ENCODE measurements around the gene FYN.

FYN gene

GRCh38 chr6:111769365-111770152 is 103.7 kb downstream of the FYN start:
- Histone ChIP-seq H3K36me3 (ENCODE audit: control insufficient read depth in 4 of 4, insufficient read depth in 4 of 4, low read length in 3 of 4) (peaks cover 0 to 3% (median 0%) of the 10 kb centered on the region in 4 experiments), H3K4me3 (ENCODE audit: control insufficient read depth in 1 of 7, extremely low read depth in 1 of 7, insufficient read depth in 4 of 7, low read depth in 2 of 7, low read length in 6 of 7) (no peak overlapping the region), H3K4me1 (ENCODE audit: control extremely low read depth in 1 of 4, control insufficient read depth in 4 of 4, insufficient read depth in 4 of 4, low read length in 3 of 4) (peaks cover 0 to 9% (median under 1%) of the 10 kb centered on the region in 4 experiments), H3K9me3 (ENCODE audit: control extremely low read depth in 1 of 5, control insufficient read depth in 4 of 5, insufficient read depth in 2 of 5, low read depth in 1 of 5, low read length in 4 of 5) (no peaks in the 10 kb centered on the region), H3K27me3 (replicated peaks in 2 of 5; ENCODE audit: control insufficient read depth in 4 of 5, insufficient read depth in 5 of 5, low read length in 4 of 5) (no peaks in the 10 kb centered on the region), H3K27ac (ENCODE audit: insufficient read depth in 1 of 2, low read depth in 1 of 2, low read length in 2 of 2, poor library complexity in 1 of 2, severe bottlenecking in 2 of 2) (no peak overlapping the region)
- ChIA-PET CTCF (interaction anchor here (1.2 to 2.7 kb wide), 3 partner anchors 7 to 10 kb away, joined by 3 to 8 read pairs (median 4); no protein-coding TSS in a partner anchor), POLR2A (no interaction called here)
- no CpG with 5 or more reads among the region's 1 CpG for WGBS (ENCODE audit: insufficient coverage)
- DNase-seq: no peak

GRCh38 chr6:111768431-111768770 is 104.9 kb downstream of the FYN start:
- no peak overlapping the region for H3K4me3 ChIP-seq (ENCODE audit: control insufficient read depth in 1 of 7, extremely low read depth in 1 of 7, insufficient read depth in 4 of 7, low read depth in 2 of 7, low read length in 6 of 7)
- H3K27me3 ChIP-seq (replicated peaks in 2 of 5; ENCODE audit: control insufficient read depth in 4 of 5, insufficient read depth in 5 of 5, low read length in 4 of 5): no peaks in the 10 kb centered on the region
- peaks cover 0 to 9% (median 2%) of the 10 kb centered on the region in 4 experiments for H3K4me1 ChIP-seq (ENCODE audit: control extremely low read depth in 1 of 4, control insufficient read depth in 4 of 4, insufficient read depth in 4 of 4, low read length in 3 of 4)
- ChIA-PET CTCF (interaction anchor here (2.7 kb wide), 1 partner anchor 10 kb away, joined by 8 read pairs; no protein-coding TSS in a partner anchor), POLR2A (no interaction called here)
- no peak overlapping the region for H3K27ac ChIP-seq (ENCODE audit: insufficient read depth in 1 of 2, low read depth in 1 of 2, low read length in 2 of 2, poor library complexity in 1 of 2, severe bottlenecking in 2 of 2)
- no peak for DNase-seq
- 100% methylated on average over 2 of the region's 2 CpGs for WGBS (ENCODE audit: insufficient coverage)
- no peaks in the 10 kb centered on the region for H3K9me3 ChIP-seq (ENCODE audit: control extremely low read depth in 1 of 5, control insufficient read depth in 4 of 5, insufficient read depth in 2 of 5, low read depth in 1 of 5, low read length in 4 of 5)
- H3K36me3 ChIP-seq (ENCODE audit: control insufficient read depth in 4 of 4, insufficient read depth in 4 of 4, low read length in 3 of 4): peaks cover 0 to 3% (median 0%) of the 10 kb centered on the region in 4 experiments

- peaks cover 0 to 11% (median 2%) of the 10 kb centered on the region in 4 experiments for H3K4me1 ChIP-seq (ENCODE audit: control extremely low read depth in 1 of 4, control insufficient read depth in 4 of 4, insufficient read depth in 4 of 4, low read length in 3 of 4)
- WGBS (ENCODE audit: insufficient coverage): 90% methylated on average over 2 of the region's 5 CpGs
- peaks cover 0 to 3% (median 0%) of the 10 kb centered on the region in 4 experiments for H3K36me3 ChIP-seq (ENCODE audit: control insufficient read depth in 4 of 4, insufficient read depth in 4 of 4, low read length in 3 of 4)
- no peak overlapping the region for H3K27ac ChIP-seq (ENCODE audit: insufficient read depth in 1 of 2, low read depth in 1 of 2, low read length in 2 of 2, poor library complexity in 1 of 2, severe bottlenecking in 2 of 2)
- CTCF ChIA-PET: interaction anchor here (2.7 kb wide), 1 partner anchor 10 kb away, joined by 8 read pairs; no protein-coding TSS in a partner anchor
- no peak overlapping the region for H3K4me3 ChIP-seq (ENCODE audit: control insufficient read depth in 1 of 7, extremely low read depth in 1 of 7, insufficient read depth in 4 of 7, low read depth in 2 of 7, low read length in 6 of 7)
- H3K9me3 ChIP-seq (ENCODE audit: control extremely low read depth in 1 of 5, control insufficient read depth in 4 of 5, insufficient read depth in 2 of 5, low read depth in 1 of 5, low read length in 4 of 5): no peaks in the 10 kb centered on the region
- H3K27me3 ChIP-seq (replicated peaks in 2 of 5; ENCODE audit: control insufficient read depth in 4 of 5, insufficient read depth in 5 of 5, low read length in 4 of 5): no peaks in the 10 kb centered on the region
- POLR2A ChIA-PET: no interaction called here
- DNase-seq: no peak
These were observed 105.4 kb downstream of the FYN start for GRCh38 chr6:111767752-111768430.

- 100% methylated on average over 2 of the region's 5 CpGs for WGBS (ENCODE audit: insufficient coverage)
- POLR2A ChIA-PET: no interaction called here
- DNase-seq: no peak
These were observed 106.9 kb downstream of the FYN start for GRCh38 chr6:111766201-111766857.

GRCh38 chr6:111765763-111766162 is 107.5 kb downstream of the FYN start:
- H3K27me3 ChIP-seq (replicated peaks in 2 of 5; ENCODE audit: control insufficient read depth in 4 of 5, insufficient read depth in 5 of 5, low read length in 4 of 5): no peaks in the 10 kb centered on the region

More at GRCh38 chr6:111766201-111766857, 106.9 kb downstream of the FYN start:
- Histone ChIP-seq H3K4me1 (ENCODE audit: control extremely low read depth in 1 of 4, control insufficient read depth in 4 of 4, insufficient read depth in 4 of 4, low read length in 3 of 4) (peaks cover 4 to 27% (median 15%) of the 10 kb centered on the region in 4 experiments), H3K4me3 (ENCODE audit: control insufficient read depth in 1 of 7, extremely low read depth in 1 of 7, insufficient read depth in 4 of 7, low read depth in 2 of 7, low read length in 6 of 7) (no peak overlapping the region), H3K36me3 (ENCODE audit: control insufficient read depth in 4 of 4, insufficient read depth in 4 of 4, low read length in 3 of 4) (no peaks in the 10 kb centered on the region), H3K9me3 (ENCODE audit: control extremely low read depth in 1 of 5, control insufficient read depth in 4 of 5, insufficient read depth in 2 of 5, low read depth in 1 of 5, low read length in 4 of 5) (no peaks in the 10 kb centered on the region), H3K27me3 (replicated peaks in 2 of 5; ENCODE audit: control insufficient read depth in 4 of 5, insufficient read depth in 5 of 5, low read length in 4 of 5) (no peaks in the 10 kb centered on the region), H3K27ac (ENCODE audit: insufficient read depth in 1 of 2, low read depth in 1 of 2, low read length in 2 of 2, poor library complexity in 1 of 2, severe bottlenecking in 2 of 2) (no peak overlapping the region)
- CTCF ChIA-PET: interaction anchor here (2.7 kb wide), 1 partner anchor 12 kb away, joined by 8 read pairs; no protein-coding TSS in a partner anchor

GRCh38 chr6:111764238-111765175 is 108.7 kb downstream of the FYN start:
- peaks cover 4 to 43% (median 32%) of the 10 kb centered on the region in 4 experiments for H3K4me1 ChIP-seq (ENCODE audit: control extremely low read depth in 1 of 4, control insufficient read depth in 4 of 4, insufficient read depth in 4 of 4, low read length in 3 of 4)
- ChIA-PET CTCF (interaction anchor here (1.0 to 1.3 kb wide), 3 partner anchors 11 to 30 kb away, joined by 3 to 4 read pairs (median 4); no protein-coding TSS in a partner anchor), POLR2A (interaction anchor here (0.9 kb wide), 1 partner anchor 39 kb away, joined by 4 read pairs; no protein-coding TSS in a partner anchor)
- no peaks in the 10 kb centered on the region for H3K36me3 ChIP-seq (ENCODE audit: control insufficient read depth in 4 of 4, insufficient read depth in 4 of 4, low read length in 3 of 4)
- 76% methylated on average over 10 of the region's 13 CpGs for WGBS (ENCODE audit: insufficient coverage)
- no peaks in the 10 kb centered on the region for H3K9me3 ChIP-seq (ENCODE audit: control extremely low read depth in 1 of 5, control insufficient read depth in 4 of 5, insufficient read depth in 2 of 5, low read depth in 1 of 5, low read length in 4 of 5)
- no peaks in the 10 kb centered on the region for H3K27me3 ChIP-seq (replicated peaks in 2 of 5; ENCODE audit: control insufficient read depth in 4 of 5, insufficient read depth in 5 of 5, low read length in 4 of 5)
- H3K4me3 ChIP-seq (ENCODE audit: control insufficient read depth in 1 of 7, extremely low read depth in 1 of 7, insufficient read depth in 4 of 7, low read depth in 2 of 7, low read length in 6 of 7): no peak overlapping the region
- no peak overlapping the region for H3K27ac ChIP-seq (ENCODE audit: insufficient read depth in 1 of 2, low read depth in 1 of 2, low read length in 2 of 2, poor library complexity in 1 of 2, severe bottlenecking in 2 of 2)
- DNase-seq: no peak

More at GRCh38 chr6:111765763-111766162, 107.5 kb downstream of the FYN start:
- H3K27ac ChIP-seq (ENCODE audit: insufficient read depth in 1 of 2, low read depth in 1 of 2, low read length in 2 of 2, poor library complexity in 1 of 2, severe bottlenecking in 2 of 2): no peak overlapping the region
- WGBS (ENCODE audit: insufficient coverage): 100% methylated on average over 1 of the region's 1 CpG
- no peak for DNase-seq
- no peaks in the 10 kb centered on the region for H3K36me3 ChIP-seq (ENCODE audit: control insufficient read depth in 4 of 4, insufficient read depth in 4 of 4, low read length in 3 of 4)
- no peaks in the 10 kb centered on the region for H3K9me3 ChIP-seq (ENCODE audit: control extremely low read depth in 1 of 5, control insufficient read depth in 4 of 5, insufficient read depth in 2 of 5, low read depth in 1 of 5, low read length in 4 of 5)
- POLR2A ChIA-PET: no interaction called here
- peaks cover 4 to 33% (median 20%) of the 10 kb centered on the region in 4 experiments for H3K4me1 ChIP-seq (ENCODE audit: control extremely low read depth in 1 of 4, control insufficient read depth in 4 of 4, insufficient read depth in 4 of 4, low read length in 3 of 4)
- CTCF ChIA-PET: no interaction called here
- H3K4me3 ChIP-seq (ENCODE audit: control insufficient read depth in 1 of 7, extremely low read depth in 1 of 7, insufficient read depth in 4 of 7, low read depth in 2 of 7, low read length in 6 of 7): no peak overlapping the region

Measured in common myeloid progenitor, CD34-positive (primary cell).